Measurements from ENCODE around the gene MAP1B.

MAP1B gene

GRCh38 chr5:72234868-72235267, 127.6 kb downstream of the MAP1B start:
- TF ChIP-seq CTCF (conservative IDR thresholded peaks at IDR 0.05), result no peak
- no peak overlapping the region for H3K27ac ChIP-seq

GRCh38 chr5:72235725-72236124, 128.4 kb downstream of the MAP1B start:
- no peak overlapping the region for H3K27ac ChIP-seq
- TF ChIP-seq CTCF (conservative IDR thresholded peaks at IDR 0.05), result no peak

GRCh38 chr5:72237415-72237814, 130.1 kb downstream of the MAP1B start:
- H3K27ac ChIP-seq, result no peak overlapping the region
- TF ChIP-seq CTCF (conservative IDR thresholded peaks at IDR 0.05), result no peak

- TF ChIP-seq CTCF (conservative IDR thresholded peaks at IDR 0.05), result no peak
- H3K27ac ChIP-seq, result no peak overlapping the region
These were observed 130.6 kb downstream of the MAP1B start for GRCh38 chr5:72237879-72238278.

- H3K27ac ChIP-seq, result no peak overlapping the region
- TF ChIP-seq CTCF (conservative IDR thresholded peaks at IDR 0.05), result no peak
These were observed 131.6 kb downstream of the MAP1B start for GRCh38 chr5:72238712-72239445.

GRCh38 chr5:72241346-72242003, 134.2 kb downstream of the MAP1B start:
- TF ChIP-seq CTCF (conservative IDR thresholded peaks at IDR 0.05), result no peak
- H3K27ac ChIP-seq, result no peak overlapping the region

- no peak overlapping the region for H3K27ac ChIP-seq
These were observed 135.7 kb downstream of the MAP1B start for GRCh38 chr5:72242796-72243475.

More at GRCh38 chr5:72242796-72243475, 135.7 kb downstream of the MAP1B start:
- TF ChIP-seq CTCF (conservative IDR thresholded peaks at IDR 0.05), result no peak

Measured in VCaP (cell line).